Activated T-helper 1 cell treated with anti-CD3 and anti-CD28 coated beads, Interleukin-2, amount 50 U/mL, for 16 hours (primary cell): ENCODE results near the gene CNIH3.
"Not testable (repeated sequence)": the region's sequence is repeated elsewhere in the genome, so short reads cannot be mapped to it uniquely, and the experiment has no call there.

Experiments
- DNase-seq, 2 donors: peaks; one replicate each; pipeline ENCODE4 v3.0.0-alpha.2; 2020; ENCODE audit warnings: low read depth in 1 of 2, low spot score in 1 of 2

Gene CNIH3

DNA sequence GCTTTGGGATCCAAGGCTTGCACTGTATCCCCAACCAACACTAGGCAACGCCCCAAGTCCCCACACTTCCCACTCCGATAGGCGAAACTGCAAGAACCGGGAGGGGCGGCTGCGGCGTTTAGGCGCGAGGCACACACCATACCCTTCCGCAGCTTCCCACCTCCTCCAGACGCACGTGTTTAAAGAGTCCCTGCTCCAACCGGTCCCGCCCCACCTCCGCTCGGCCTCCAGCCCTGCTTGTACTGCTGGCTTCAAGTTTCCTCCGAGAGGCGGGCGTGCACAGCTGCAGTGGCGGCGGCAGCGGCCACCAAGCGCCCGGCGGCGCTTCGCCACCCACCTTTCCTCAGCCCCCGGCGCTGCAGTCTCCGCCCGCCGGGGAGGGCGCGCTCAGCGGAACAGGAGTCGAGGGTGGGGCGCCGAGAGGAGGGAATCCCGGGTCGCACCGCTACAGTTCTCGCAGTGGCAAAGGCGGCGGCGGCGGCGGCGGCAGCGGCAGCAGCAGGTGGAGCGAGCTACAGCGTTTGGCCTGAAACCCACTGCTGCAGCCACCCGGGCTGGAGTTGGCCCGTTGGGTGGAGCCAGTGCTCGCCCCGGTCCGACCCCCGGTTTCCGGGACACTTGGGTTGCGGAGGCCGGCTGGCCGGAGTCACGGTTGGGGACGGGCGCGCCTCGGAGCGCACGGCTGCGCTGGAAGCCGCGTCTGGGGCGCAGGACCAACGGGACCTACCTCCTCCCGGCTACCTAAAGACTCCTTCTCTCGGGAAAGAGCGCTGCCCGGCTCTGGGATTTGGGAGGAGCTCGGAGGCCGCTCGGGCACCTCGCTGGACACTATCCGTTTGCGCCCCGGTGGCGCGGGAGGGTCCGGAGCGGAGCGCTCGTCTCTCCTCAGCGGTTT lies at the start of gene CNIH3:
CNIH3 (plus strand) TSS at position 457 of the 895 bp plus-strand sequence. CDS start 858 bp downstream, outside the sequence.
- no peak for DNase-seq

DNA sequence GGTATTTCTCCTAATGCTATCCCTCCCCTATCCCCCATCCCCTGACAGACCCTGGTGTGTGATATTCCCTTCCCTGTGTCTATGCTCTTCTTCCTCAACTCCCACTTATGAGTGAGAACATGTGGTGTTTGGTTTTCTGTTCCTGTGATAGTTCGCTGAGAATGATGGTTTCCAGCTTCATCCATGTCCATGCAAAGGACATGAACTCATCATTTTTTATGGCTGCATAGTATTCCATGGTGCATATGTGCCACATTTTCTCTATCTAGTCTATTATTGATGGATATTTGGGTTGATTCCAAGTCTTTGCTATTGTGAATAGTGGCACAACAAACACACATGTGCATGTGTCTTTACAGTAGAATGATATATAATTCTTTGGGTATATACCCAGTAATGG lies 49.6 kb upstream of the CNIH3 start:
- not testable (repeated sequence) for DNase-seq

DNA sequence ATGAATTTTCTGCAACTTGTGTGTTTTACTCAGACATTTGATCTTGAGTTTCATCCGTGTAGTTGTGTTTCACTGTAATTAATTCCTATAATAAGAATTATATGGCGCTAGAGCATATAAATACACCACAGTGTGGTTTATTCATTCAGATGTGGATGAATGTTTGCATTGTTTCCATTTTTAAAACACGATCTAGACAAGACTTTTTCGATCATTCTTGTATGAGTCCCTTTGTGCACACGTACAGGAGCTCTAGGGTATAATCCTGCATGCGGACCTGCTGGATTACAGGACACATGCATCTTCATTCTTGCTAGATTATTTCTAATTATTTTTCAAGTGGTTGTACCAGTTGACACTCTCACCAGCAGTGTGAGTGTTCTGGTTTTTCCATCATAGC lies 46.8 kb upstream of the CNIH3 start:
- no peak for DNase-seq

DNA sequence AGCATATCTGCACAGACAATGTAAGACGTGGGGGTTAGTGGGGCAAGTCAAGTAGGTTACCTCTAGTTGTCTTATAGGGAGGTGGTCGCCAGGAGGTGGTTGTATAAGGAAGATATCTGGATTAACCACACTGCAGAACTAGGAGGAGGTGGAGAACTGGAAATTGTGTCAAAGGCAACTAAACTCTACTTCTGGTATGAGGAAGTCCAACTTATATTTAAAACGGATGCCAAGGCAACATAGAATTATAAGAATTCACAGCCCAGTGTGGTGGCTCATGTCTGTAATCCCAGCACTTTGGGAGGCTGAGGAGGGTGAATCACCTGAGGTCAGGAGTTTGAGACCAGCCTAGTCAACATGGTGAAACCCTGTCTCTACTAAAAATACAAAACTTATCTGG lies 44.1 kb upstream of the CNIH3 start:
- not testable (repeated sequence) for DNase-seq

DNA sequence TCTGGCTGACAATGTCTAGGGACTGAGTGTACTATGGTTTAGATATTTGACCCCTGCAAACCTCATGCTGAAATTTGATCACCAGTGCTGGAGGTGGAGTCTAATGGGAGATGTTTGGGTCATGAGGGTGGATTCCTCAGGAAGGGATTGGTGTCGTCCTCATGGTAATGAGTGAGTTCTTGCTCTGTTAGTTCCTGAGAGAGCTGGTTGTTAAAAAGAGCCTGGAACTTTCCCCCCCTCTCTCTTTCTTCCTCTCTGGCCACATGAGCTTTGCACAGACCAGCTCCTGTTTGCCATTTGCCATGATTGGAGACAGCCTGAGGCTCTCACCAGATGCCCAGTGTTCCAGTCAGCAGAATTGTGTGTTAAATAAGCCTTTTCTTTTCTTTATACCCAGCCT lies 36.6 kb upstream of the CNIH3 start:
- no peak for DNase-seq

DNA sequence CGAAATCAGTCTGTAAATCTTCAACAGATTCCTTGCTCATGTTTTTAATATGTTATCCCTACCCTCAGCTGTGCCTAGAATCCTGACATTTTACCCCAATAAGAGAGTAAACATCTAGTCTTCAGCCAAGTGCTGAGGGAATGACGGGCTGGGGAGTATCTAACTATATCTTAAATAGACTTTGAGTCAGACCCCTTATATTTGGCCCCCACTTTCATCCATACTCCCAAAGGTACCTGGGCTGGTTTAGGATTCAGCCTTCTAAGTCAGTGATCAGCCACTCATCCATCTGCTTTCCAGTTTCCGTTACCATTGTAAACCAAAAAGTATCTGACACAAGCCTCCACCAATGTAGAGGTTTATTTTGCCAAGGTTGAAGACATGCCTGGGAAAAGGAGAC lies 36.1 kb upstream of the CNIH3 start:
- DNase-seq, result no peak

DNA sequence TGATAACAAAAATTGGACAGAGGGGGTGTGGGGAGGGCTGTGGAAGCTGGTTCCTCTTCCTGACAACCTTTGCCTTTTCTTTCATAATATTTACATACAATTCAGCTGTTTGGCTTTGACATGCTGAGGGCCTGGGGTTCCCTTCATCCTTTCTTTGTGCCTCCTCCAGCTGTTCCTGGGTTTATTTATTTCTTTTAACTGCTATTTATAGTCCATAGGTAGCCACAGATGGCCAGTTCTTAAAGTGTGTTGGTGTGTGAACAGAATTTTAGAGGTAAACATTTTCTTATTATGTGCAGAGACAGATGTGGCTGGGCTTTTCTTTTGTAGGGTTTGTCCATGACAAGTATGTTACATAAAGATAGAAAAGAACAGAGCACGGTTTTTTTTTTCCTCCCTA lies 34.1 kb upstream of the CNIH3 start:
- DNase-seq, result no peak

DNA sequence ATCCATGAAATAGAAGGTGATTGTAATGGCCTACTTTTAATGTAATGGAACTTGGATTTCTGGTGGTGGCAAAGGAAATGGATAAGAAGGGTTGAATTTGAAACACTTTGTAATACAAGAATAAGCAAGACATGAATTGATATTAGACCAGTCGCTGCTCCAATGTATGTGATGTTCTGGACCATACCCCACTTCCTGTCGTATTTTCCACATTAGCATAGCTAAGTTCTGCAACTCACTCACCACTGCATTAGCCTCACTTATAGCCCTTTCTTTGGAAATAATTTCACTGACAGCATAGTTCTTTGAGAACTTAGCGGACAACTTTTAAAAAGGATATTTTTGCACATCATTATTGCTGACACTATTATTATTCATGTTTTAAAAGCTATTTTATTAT lies 32.3 kb upstream of the CNIH3 start:
- no peak for DNase-seq

DNA sequence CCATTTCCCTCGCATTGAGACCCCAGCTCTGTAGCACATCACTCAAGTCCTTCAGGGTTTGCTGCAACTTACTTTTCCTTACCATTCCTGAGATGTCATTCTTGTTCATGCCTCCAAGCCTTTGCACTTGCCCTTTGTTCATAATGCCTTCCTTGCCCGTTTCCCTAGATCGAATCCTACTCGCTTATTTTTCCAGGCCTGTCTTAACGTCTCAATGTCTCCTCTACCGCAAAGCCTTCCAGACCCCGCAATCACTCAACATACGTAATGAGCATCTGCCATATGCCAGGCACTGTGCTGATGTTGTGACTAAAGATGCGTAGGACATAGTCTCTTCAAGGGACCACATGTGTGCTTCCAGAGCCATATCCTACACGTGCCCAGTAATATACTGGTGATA lies 31.1 kb upstream of the CNIH3 start:
- no peak for DNase-seq

DNA sequence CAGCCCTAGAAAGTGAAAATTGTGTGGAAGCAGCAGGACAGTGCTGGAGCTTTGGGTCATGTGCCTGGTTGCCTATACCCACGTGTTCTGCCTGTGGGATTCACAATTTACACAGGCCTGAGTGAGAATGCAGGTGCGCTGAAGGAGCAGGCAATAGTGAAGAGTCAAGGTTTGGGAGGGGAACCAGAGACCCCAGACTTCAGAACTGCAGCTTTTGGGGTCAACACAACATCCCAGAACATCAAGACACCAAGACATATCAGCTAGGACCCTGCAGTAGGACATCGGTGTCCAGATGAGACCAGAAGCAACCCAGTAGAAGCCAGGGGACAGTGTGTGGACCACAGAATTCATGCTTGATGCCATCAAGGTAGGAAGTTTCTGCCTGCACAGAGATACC lies 29.1 kb upstream of the CNIH3 start:
- DNase-seq, result no peak

DNA sequence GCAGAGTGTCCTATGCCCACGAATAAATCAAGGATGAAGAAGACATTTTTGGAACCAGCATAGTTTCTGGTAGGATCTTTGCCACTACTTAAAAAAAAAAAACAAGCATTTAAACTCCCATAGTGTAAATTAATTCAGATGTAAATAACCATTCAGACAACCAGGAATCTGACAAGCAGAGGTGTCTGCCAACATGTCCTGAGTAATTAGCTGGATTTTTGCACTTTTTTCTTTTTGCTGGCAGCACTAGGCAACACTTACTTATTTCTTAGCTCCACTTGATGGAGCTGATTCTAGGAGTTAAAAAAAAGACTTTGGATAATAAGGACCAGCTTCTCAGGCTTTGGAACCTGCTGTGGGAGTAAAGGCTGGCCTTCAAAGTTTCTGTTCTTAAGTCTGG lies 27.6 kb upstream of the CNIH3 start:
- DNase-seq, result no peak

DNA sequence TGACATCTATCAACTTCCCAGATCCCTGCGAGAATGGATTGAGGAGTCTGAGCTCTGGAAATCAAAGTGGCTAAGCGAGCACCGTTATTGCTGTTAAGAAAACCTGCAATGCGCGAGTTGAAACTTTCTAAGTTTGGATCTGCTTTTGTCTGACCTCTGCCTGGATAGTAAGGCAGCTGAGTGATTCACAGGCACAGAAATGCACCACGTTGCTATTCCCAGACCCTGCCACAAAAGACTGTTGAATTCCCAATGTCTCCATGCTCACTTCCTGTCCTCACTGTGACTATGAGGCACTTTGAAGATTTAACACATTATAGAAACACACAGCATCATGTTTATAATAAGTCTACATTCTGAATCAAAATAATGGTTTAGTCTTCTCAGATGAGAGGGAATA lies 27.1 kb upstream of the CNIH3 start:
- DNase-seq, result no peak

DNA sequence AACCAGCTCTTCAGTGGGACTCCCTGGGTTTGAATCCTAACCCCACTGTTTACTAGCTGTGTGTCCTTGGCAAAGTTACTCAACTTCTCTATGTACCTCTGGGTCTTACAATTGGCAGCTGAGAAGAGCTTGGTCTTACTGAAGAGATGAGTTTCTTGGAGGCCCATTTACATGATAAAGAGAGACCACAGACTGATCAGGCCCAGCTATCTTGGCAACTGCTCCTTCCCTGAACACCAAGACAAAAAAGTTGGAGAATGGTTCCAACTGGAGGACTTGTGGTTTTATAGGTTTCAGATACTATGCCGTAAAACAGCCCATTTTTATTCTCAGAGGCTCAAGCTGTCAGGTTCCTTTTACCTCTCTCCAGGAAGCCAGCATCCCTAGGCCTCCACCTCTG lies 24.8 kb upstream of the CNIH3 start:
- no peak for DNase-seq

DNA sequence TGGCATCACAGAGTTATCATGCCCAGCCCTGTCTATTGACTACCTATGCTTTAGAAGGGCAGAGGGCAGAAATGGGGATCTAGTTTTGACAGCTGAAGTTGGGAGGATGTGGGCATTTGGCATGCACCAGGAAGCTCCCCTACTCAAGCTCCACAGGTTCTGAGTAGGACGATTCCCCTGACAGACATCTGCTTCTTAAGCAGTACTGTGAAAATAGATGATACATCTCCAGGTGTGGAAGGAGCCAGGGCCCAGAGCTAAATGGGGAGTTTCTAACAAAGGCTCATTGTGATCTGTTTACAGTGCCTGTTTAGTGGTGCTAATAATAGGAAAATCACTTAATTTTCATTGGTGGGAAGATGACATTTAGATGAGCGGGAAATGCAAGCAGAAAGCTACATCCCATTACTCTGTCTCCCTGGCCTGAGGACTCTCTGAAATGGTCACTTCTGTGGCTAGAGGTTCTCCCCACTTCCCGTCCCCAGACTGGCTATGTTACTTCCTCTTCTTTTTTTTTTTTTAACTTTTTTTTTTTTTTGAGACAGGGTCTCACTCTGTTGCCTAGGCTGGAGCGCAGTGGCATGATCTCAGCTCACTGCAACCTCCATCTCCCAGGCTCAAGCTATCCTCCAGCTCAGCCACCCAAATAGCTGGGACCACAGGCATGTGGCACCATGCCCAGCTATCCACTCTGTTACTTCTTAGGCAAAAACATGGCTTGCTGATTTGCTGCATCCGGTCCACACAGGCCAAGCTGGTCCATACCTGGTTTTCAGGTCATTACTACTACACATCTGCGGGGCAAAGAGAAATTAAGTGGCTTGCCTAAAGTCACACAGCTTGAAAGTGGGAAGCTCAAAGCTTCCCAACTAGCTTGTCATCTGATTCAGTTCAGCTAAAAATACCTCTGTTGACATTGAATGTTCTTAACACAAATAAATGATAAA lies 23.2 kb upstream of the CNIH3 start:
- DNase-seq, result no peak

DNA sequence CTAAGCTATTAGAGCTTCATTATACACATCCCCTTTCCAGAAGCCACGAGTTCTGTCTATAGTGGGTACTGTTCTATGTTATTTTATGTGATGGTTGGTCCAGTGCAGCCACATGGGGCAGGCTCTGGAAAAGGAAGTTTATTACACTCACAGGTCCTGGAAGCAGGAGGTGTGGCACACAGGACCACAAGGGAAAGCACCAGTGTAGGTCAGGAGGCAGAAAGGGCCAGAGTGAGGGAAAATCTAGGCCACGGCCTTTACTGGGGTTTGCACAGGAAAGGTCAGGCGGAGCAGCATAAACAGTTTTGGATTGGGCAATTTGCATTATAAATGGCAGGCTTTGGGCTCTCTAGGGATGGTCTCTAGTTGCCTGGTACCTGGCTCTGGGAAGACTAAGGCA lies 21.8 kb upstream of the CNIH3 start:
- no peak for DNase-seq

DNA sequence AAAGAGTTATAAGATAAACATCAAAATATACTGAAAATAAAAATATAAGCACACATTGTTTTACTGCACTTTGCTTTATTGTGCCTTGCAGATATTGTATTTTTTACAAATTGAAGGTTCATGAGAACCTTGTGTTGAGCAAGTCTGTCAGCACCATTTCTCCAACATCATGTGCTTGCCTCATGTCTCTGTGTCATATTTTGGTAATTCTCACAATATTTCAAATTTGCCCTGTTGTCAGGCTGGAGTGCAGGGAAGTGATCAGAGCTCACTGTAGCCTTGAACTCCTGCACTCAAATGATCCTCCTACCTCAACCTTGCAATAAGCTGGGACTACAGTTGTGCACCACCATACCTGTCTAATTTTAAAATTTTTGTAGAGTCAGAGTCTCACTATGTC lies 21.3 kb upstream of the CNIH3 start:
- no peak for DNase-seq

DNA sequence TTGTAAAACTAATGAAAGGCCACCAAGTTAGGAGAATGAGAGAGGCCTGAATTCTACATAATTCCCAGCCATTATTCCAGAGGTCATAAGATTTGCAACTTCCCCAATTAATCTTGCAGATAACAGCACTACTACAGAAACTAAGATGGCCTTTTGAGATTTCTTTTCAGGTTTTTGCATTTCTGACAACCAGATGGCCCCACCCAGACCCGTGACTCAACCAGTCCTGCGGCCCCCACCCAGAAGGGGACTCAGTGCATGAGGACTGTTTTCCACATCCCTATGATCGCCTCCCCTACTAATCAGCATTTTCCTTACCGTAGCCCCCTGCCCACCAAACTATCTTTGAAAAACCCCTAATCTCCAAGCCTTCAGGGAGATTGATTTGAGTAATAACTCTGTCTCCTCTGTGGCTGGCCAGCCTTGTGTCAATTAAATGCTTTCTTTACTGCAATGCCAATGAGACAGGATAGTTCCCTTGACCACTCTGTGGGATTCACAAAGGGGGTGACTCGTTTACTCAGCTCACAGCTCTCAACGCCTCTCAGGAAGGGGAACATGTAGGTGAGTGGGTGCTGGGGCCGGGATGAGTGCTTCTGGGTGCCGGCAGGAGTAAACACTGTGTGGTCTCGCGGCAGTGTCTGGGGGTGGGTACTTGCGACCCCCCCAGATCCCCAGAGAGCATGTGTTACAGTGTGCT lies 10.5 kb upstream of the CNIH3 start:
- no peak for DNase-seq

DNA sequence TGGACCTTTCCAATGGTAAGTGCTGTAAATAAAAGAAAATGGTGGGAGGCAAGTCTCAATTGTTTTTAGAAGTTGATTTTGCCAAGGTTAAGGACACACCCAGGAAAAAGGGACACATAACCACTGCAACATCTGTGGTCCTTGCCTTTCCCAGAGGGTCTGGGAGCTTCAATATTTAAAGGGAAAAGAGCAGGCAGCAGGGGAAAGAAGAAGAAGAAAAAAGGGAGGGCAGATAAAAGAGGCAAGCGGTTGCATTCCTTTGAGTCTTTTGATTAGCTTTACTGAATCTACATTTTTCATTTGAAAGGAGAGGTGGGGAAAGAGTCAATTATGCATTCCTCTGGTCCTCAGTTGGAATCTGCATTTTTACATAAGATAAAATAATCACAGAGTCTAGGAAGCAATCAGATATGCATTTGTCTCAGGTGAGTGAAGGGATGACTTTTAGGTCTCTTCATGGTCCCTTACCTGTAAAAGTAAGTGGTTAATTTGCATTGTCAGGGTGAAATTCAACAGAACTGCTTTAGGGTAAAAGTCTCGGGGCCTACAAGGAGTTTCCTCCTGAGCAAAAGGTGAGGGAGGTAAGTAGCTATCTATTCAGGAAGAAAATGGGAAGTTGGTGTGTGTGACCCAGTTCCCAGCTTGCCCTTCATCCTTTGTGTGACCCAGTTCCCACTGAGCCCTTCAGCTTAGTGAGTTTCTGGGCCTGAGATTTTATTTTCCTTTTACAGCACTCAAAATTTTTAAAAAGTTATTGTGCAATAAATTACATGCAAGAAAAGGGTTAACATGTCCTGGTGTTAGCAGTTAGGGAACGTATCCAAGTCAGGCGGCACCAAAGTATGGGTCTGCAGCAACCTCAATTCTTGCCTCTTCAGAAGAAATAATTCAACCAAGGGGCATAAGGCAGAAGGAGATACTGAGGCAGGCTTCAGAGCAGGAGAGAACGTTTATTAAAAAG lies 8.6 kb upstream of the CNIH3 start:
- no peak for DNase-seq

DNA sequence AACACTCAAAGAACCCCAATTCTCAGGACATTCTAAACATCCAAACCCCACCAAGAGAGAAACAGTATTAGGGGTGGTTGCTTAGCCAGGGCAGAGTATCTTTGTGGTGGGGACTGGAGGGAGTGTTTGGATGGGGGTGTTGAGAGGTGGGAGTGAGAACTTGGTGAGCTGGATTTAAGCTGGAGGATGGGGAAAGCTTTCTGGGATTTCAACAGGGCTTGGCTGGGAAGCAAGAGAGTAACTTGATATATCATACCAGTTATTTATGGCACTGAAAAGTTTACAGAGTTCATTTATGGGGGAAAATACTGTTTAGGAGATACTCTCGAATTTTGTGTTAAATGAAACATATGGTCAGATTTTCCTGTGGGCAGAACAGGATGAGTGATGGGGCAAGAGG lies 6.8 kb upstream of the CNIH3 start:
- no peak for DNase-seq

DNA sequence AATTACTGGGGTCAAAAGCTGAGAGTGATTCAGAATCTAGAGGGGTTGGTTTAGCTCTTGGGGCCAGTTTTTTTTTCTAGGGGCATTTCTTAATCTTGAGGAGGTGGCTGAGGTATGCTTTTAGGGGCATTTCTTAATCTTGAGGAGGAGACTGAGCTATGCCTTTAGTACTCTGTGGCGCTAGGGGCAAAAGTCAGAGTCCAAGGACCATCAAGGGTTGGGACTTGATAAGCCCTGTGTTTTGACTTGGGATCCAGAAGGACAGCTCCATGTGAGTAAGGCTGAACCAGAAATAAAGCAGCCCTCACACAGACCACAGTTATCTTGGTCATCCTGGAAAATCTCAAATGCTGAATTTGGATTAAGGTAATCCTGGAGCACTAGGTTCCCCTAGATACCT lies 3.9 kb upstream of the CNIH3 start:
- DNase-seq, result no peak
